Large intestine (tissue), 3 donors: ENCODE data around the gene ACTN4. TPM values are rescaled to one million over a fixed set of nuclear protein-coding genes. Genes with fewer than 3 reads are reported as not detected.

ENCODE experiments used
- DNase-seq, 2 donors: peaks; one replicate each; pipeline versions ENCODE4 v3.0.0 to v3.0.0-alpha.2; 2013
- H3K27ac ChIP-seq: one replicate; pipeline ENCODE4 v1.5.1; 2013; ENCODE audit warnings: low read length
- H3K27me3 ChIP-seq: 2 replicates; pipeline ENCODE4 v1.6.1; 2013; ENCODE audit warnings: low read length; ENCODE audit not compliant: control insufficient read depth, insufficient read depth
- H3K36me3 ChIP-seq: 2 replicates; pipeline ENCODE4 v1.6.1; 2013; ENCODE audit warnings: low read length; ENCODE audit not compliant: control insufficient read depth, insufficient read depth
- H3K4me1 ChIP-seq: one replicate; pipeline ENCODE4 v1.6.1; 2013; ENCODE audit warnings: low read length; ENCODE audit not compliant: control insufficient read depth, insufficient read depth
- H3K4me3 ChIP-seq: one replicate; pipeline ENCODE4 v1.5.1; 2013; ENCODE audit warnings: low read length
- H3K9me3 ChIP-seq: one replicate; pipeline ENCODE4 v1.6.1; 2013; ENCODE audit warnings: mild to moderate bottlenecking, low read depth, low read length, moderate library complexity; ENCODE audit not compliant: control insufficient read depth
- WGBS: methylation state at CpG from one replicate; pipeline ENCODE4 v1.1.5; 2013; ENCODE audit warnings: low lambda C conversion rate; ENCODE audit not compliant: insufficient coverage; 5-methylcytosine and 5-hydroxymethylcytosine counted together
- polyA plus RNA-seq: library from polyadenylated mRNA; unstranded; fragments of 120-200 nt; gene quantifications from one replicate; pipeline ENCODE4 v1.2.1, GENCODE V29; 2013

ACTN4 gene
- polyA plus RNA-seq, 1 donor, result 747 TPM

GRCh38 chr19:38661136-38661535 is 13.7 kb downstream of the ACTN4 start:
- no peak overlapping the region for H3K4me3 ChIP-seq
- peaks cover 53% of the 10 kb centered on the region for H3K36me3 ChIP-seq
- no CpG with 5 or more reads among the region's 7 CpGs for WGBS
- peak overlapping the region; percentile 73 for H3K27ac ChIP-seq
- no peaks in the 10 kb centered on the region for H3K9me3 ChIP-seq
- H3K27me3 ChIP-seq, result no peaks in the 10 kb centered on the region
- DNase-seq, result peak in 1 of 2 donors; percentile 58
- H3K4me1 ChIP-seq, result peaks cover 92% of the 10 kb centered on the region

GRCh38 chr19:38661996-38662395 is 14.5 kb downstream of the ACTN4 start:
- Histone ChIP-seq H3K27me3 (no peaks in the 10 kb centered on the region), H3K9me3 (no peaks in the 10 kb centered on the region), H3K4me3 (no peak overlapping the region), H3K4me1 (peaks cover 92% of the 10 kb centered on the region), H3K36me3 (peaks cover 49% of the 10 kb centered on the region), H3K27ac (peak overlapping the region; percentile 68)
- DNase-seq, result peak in 1 of 2 donors; percentile 83
- WGBS, result no CpG with 5 or more reads among the region's 1 CpG

GRCh38 chr19:38662537-38663155 is 15.2 kb downstream of the ACTN4 start:
- Histone ChIP-seq H3K9me3 (no peaks in the 10 kb centered on the region), H3K36me3 (peaks cover 46% of the 10 kb centered on the region), H3K4me3 (no peak overlapping the region), H3K27me3 (no peaks in the 10 kb centered on the region), H3K4me1 (peaks cover 94% of the 10 kb centered on the region), H3K27ac (peak overlapping the region; percentile 68)
- peak in 1 of 2 donors; percentile 39 for DNase-seq
- WGBS, result no CpG with 5 or more reads among the region's 7 CpGs

DNA sequence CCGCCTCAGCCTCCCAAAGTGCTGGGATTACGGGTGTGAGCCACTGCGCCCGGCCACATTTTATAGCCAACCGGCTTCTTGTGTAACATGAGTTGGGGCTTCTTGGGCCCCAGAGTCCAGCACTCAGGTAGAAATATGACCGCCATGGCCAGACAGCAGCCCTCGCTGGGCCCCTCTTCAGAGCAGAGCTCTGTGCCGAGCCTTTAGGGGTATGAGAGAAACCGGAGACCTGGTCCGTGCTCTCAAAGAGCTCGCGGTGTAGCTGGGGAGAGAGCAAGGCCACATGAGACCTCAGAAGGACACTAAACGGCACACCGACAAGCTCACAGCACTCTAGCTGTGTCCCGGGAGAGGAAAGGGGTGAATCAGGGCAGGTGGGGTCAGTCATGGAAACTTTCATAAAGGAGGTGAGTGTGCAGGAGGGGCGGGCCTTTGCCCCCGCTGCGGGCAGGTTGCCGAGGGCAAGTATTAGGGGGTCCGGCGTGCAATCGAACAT is 15.8 kb downstream of the ACTN4 start:
- WGBS, result 67% methylated on average over 3 of the region's 22 CpGs
- Histone ChIP-seq H3K27ac (peak overlapping the region; percentile 68), H3K4me3 (peak overlapping the region; percentile 22), H3K36me3 (peaks cover 45% of the 10 kb centered on the region), H3K9me3 (no peaks in the 10 kb centered on the region), H3K4me1 (peaks cover 93% of the 10 kb centered on the region), H3K27me3 (no peaks in the 10 kb centered on the region)
- DNase-seq, result peak in 1 of 2 donors; percentile 84

DNA sequence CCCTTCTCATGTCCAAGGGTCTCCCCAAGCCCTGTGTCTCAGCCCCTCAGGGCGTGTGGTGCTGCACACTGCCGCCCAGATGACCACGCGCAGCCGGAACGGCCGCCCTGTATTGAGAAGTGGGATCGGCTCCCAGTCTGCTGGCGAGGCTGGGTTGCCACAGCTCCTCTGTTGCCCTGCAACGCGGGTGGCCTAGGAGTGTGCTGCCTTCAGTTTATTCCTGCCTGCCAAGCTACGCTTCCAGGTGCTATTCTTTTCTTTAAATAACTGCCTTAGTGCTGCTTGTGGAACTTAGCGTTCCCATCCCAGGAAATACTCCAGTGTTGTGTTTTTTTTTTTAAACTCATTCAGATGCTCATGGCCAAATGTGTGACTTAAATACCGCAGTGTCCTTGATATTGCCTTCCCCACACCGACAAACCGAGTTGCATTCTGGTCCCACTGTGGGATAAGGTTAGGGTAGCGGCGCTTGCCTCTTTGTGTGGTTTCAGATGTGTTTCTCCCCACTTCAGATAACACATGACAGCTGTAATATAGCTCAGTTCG is 16.6 kb downstream of the ACTN4 start:
- 17% methylated on average over 1 of the region's 19 CpGs for WGBS
- H3K4me3 ChIP-seq, result peak overlapping the region; percentile 22

DNA sequence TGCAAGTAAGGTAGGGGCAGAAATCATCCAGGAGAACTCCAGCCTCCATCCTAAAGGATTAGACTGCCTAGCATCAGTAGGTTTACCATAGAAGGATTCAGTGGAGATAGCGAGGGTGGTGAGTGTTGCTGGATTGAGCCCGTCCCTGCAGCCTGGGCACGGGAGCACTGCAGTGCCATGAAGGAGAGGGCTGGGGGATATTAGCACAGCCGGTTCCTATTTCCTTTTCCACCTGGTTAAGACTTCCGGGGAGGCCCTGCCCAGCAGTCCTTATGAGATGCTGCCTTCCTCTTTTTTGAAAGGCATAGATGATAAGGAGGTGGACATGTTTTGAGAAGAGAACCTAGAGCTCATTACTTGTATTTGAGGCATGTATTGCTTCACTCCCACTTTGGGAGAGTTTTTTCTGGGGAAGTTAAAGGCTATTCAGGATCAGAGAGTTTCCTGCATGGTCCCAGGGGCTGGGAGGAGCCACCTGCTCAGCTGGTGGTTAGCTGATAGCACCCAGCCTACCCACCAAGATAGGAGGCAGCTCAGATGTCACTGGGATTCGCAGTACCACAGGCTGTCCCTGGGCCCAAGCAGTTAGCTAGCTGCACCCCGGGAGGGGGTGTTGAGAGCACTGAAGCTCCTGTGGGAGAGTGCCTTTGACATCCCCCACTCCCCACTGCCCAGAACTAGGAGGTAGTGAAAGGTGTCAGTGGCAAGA is 17.2 kb downstream of the ACTN4 start:
- H3K27ac ChIP-seq, result peak overlapping the region; percentile 68
- H3K4me1 ChIP-seq, result peaks cover 90% of the 10 kb centered on the region
- H3K9me3 ChIP-seq, result no peaks in the 10 kb centered on the region
- no peaks in the 10 kb centered on the region for H3K27me3 ChIP-seq
- H3K4me3 ChIP-seq, result no peak overlapping the region
- WGBS, result no CpG with 5 or more reads among the region's 7 CpGs
- H3K36me3 ChIP-seq, result peaks cover 53% of the 10 kb centered on the region
- peak in 1 of 2 donors; percentile 52 for DNase-seq

More for the DNA sequence above, 16.6 kb downstream of the ACTN4 start:
- peaks cover 90% of the 10 kb centered on the region for H3K4me1 ChIP-seq
- H3K9me3 ChIP-seq, result no peaks in the 10 kb centered on the region
- peak overlapping the region; percentile 68 for H3K27ac ChIP-seq
- peak in 1 of 2 donors; percentile 31 for DNase-seq
- H3K36me3 ChIP-seq, result peaks cover 52% of the 10 kb centered on the region
- H3K27me3 ChIP-seq, result no peaks in the 10 kb centered on the region

DNA sequence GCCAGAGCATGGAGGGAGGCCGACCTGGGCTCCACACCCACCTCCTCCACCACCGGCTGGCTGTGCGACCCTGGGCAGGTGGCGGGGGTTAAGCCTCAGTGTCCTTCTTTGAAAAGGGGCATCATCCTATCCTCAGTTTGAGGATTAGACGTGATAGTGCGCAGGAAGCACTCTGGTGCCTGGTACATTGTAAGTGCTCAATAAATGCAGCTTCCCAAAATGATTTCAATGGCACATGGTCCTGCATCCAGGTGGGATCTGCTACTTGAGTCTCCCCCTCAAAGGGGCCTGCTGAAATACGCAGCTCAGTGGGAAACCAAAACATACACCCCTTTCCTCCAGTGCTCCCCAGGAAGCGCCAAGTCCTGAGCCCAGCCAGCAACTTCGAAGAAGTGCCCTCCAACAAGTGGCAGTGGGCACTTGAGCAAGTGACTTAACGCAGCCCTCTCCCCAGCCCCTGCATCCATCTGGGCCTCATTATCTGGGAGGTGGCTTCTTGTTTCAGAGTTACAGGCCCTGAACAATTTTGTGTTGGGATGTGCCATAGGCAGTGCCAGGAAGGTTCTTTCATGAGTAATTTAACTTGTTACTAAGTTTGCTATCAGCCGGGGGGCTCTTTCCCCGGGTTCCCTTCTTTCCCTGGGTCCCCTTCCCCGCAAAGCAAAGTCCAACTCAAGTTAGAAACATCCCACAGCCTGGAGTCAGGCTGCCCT is 17.9 kb downstream of the ACTN4 start:
- peaks cover 59% of the 10 kb centered on the region for H3K36me3 ChIP-seq
- H3K27me3 ChIP-seq, result no peaks in the 10 kb centered on the region

DNA sequence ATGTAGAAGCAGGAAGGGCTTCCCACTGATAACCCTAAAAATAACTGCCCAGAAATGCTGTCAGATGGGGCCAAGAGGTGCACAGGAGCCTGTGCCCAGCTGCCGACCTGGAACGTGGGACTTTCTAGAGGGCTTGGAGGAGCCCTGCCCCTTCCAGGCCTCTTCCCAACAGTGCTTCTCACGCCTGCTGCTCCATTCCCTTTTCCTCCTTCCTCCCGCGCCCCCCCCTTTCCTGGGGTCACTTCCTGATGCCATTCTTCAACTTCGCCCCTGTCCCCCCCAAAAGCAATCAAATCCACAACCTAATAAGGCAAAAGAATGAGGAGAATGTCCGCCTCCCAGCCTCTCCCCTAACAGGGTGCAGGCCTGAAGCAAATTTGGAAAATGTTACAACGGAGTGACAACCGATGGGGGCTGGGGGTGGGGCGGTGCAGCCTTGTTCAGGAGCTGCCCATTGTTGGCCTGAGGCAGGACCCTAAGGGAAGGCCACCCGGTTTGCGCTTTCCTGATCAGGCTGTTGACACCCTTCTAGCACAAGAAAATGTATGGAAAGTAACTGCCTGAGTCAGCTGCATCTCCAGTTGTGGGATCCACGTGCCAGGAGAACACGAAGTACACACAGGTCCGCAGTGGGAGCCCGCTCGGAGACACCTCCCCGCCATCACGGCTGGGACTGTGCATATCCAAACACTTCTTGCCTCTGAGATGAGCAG is 18.7 kb downstream of the ACTN4 start:
- whole genome bisulfite sequencing, result no CpG with 5 or more reads among the region's 19 CpGs
- DNase-seq, result peak in 1 of 2 donors; percentile 67

More for the DNA sequence above, 17.9 kb downstream of the ACTN4 start:
- no peak for DNase-seq
- H3K27ac ChIP-seq, result peak overlapping the region; percentile 68
- H3K9me3 ChIP-seq, result no peaks in the 10 kb centered on the region
- WGBS, result no CpG with 5 or more reads among the region's 13 CpGs
- peaks cover 90% of the 10 kb centered on the region for H3K4me1 ChIP-seq
- no peak overlapping the region for H3K4me3 ChIP-seq

GRCh38 chr19:38666663-38667511 is 19.4 kb downstream of the ACTN4 start:
- Histone ChIP-seq H3K4me1 (peaks cover 91% of the 10 kb centered on the region), H3K27ac (peak overlapping the region; percentile 68), H3K36me3 (peaks cover 50% of the 10 kb centered on the region), H3K9me3 (no peaks in the 10 kb centered on the region), H3K4me3 (no peak overlapping the region), H3K27me3 (no peaks in the 10 kb centered on the region)
- WGBS, result 38% methylated on average over 4 of the region's 10 CpGs
- peak in 1 of 2 donors; percentile 75 for DNase-seq

More for the DNA sequence above, 18.7 kb downstream of the ACTN4 start:
- Histone ChIP-seq H3K36me3 (peaks cover 52% of the 10 kb centered on the region), H3K9me3 (no peaks in the 10 kb centered on the region), H3K27me3 (no peaks in the 10 kb centered on the region), H3K4me3 (no peak overlapping the region), H3K27ac (peak overlapping the region; percentile 68), H3K4me1 (peaks cover 89% of the 10 kb centered on the region)
